Ishikawa (cell line): ENCODE results near the gene ATRIP.

ENCODE experiments used
- CEBPB ChIP-seq: IDR thresholded peaks from 2 replicates; pipeline ENCODE4 v1.6.1; 2012
- CREB1 ChIP-seq: IDR thresholded peaks from 2 replicates; pipeline ENCODE4 v1.6.1; 2012; ENCODE audit warnings: low read depth
- EGR1 ChIP-seq: IDR thresholded peaks from 2 replicates; pipeline ENCODE4 v1.6.1; 2012
- EP300 ChIP-seq: IDR thresholded peaks from 2 replicates; pipeline ENCODE4 v1.6.1; 2012; ENCODE audit warnings: borderline replicate concordance
- FOXM1 ChIP-seq: IDR thresholded peaks from 2 replicates; pipeline ENCODE4 v1.6.1; 2012; ENCODE audit warnings: low read depth, borderline replicate concordance
- MAX ChIP-seq: IDR thresholded peaks from 2 replicates; pipeline ENCODE4 v1.6.1; 2012
- NFIC ChIP-seq: IDR thresholded peaks from 2 replicates; pipeline ENCODE4 v1.6.1; 2012
- RAD21 ChIP-seq: IDR thresholded peaks from 2 replicates; pipeline ENCODE4 v1.6.1; 2012; ENCODE audit warnings: low read depth
- REST ChIP-seq: IDR thresholded peaks from 2 replicates; pipeline ENCODE4 v1.6.1; 2012; ENCODE audit warnings: low read depth, mild to moderate bottlenecking
- TAF1 ChIP-seq: IDR thresholded peaks from 2 replicates; pipeline ENCODE4 v1.6.1; 2012; ENCODE audit warnings: low read depth, mild to moderate bottlenecking
- TCF12 ChIP-seq: IDR thresholded peaks from 2 replicates; pipeline ENCODE4 v1.6.1; 2012; ENCODE audit warnings: low read depth
- TEAD4 ChIP-seq: IDR thresholded peaks from 2 replicates; pipeline ENCODE4 v1.6.1; 2012
- USF1 ChIP-seq: IDR thresholded peaks from 2 replicates; pipeline ENCODE4 v1.6.1; 2012
- YY1 ChIP-seq: IDR thresholded peaks from 2 replicates; pipeline ENCODE4 v1.6.1; 2012; ENCODE audit warnings: low read depth
- ZBTB7A ChIP-seq: IDR thresholded peaks from 2 replicates; pipeline ENCODE4 v1.6.1; 2012; ENCODE audit warnings: low read depth

The ATRIP gene

GRCh38 chr3:48416091-48416505, 30.4 kb upstream of the ATRIP start:
- TF ChIP-seq EP300 = no peak
- TF ChIP-seq RAD21 = no peak
- TF ChIP-seq FOXM1 = no peak
- no peak for TF ChIP-seq CEBPB
- no peak for TF ChIP-seq ZBTB7A
- no peak for TF ChIP-seq USF1
- no peak for TF ChIP-seq MAX
- TF ChIP-seq TCF12 = no peak
- no peak for TF ChIP-seq EGR1
- TF ChIP-seq REST = no peak
- TF ChIP-seq NFIC = no peak
- TF ChIP-seq TAF1 = no peak

- TF ChIP-seq NFIC (no peak), FOXM1 (no peak), EGR1 (no peak), RAD21 (no peak), REST (no peak), TCF12 (no peak)
These were observed 30.0 kb upstream of the ATRIP start for GRCh38 chr3:48416546-48416945.

GRCh38 chr3:48417529-48418108, 28.9 kb upstream of the ATRIP start:
- TF ChIP-seq YY1 (no peak), RAD21 (no peak), EGR1 (no peak), TAF1 (no peak), CEBPB (no peak), TCF12 (no peak), MAX (no peak), REST (no peak), EP300 (no peak), NFIC (no peak), ZBTB7A (no peak), USF1 (no peak), TEAD4 (no peak), FOXM1 (no peak), CREB1 (no peak)

- TF ChIP-seq REST (no peak), ZBTB7A (no peak), NFIC (no peak), RAD21 (no peak), EP300 (no peak), CEBPB (no peak), USF1 (no peak), MAX (no peak), TAF1 (no peak), YY1 (no peak), CREB1 (no peak), TCF12 (no peak), EGR1 (no peak), TEAD4 (no peak)
These were observed 28.4 kb upstream of the ATRIP start for GRCh38 chr3:48418140-48418539.
